Mammary epithelial cell (primary cell): ENCODE data around the gene UNC5A.

ENCODE experiments used
- CTCF ChIP-seq, 2 donors: IDR thresholded peaks in 1 of 2; conservative IDR thresholded peaks in 1 of 2; 2 replicates each; pipeline ENCODE4 v1.5.1; 2011 to 2012; ENCODE audit warnings: inconsistent platforms in 2 of 2, low read length in 2 of 2, mild to moderate bottlenecking in 2 of 2, control low read depth in 1 of 2, low read depth in 1 of 2; ENCODE audit not compliant: insufficient read depth in 1 of 2; ENCODE audit errors: extremely low read depth in 1 of 2
- EZH2 ChIP-seq: IDR thresholded peaks from 2 replicates; pipeline ENCODE4 v1.6.1; 2012; ENCODE audit warnings: low read length, inconsistent platforms, borderline replicate concordance

GRCh38 chr5:176864755-176865154 lies 54.4 kb downstream of the UNC5A start:
- TF ChIP-seq CTCF (conservative IDR thresholded peaks at IDR 0.05 in 1 of 2, IDR thresholded peaks at IDR 0.05 in 1 of 2; ENCODE audit: extremely low read depth in 1 of 2, insufficient read depth in 1 of 2, low read depth in 1 of 2, low read length in 2 of 2) (no peak), EZH2 (no peak)
